IMR-90 (cell line): ENCODE results near the gene TBC1D16. TPM values are rescaled to one million over a fixed set of nuclear protein-coding genes. Genes with fewer than 3 reads are reported as not detected.

Experiments
- ATAC-seq: fragments of 200-7000 bp; cut with Tn5 transposase; 2 replicates; pipeline ENCODE4 v1.9.1; 2020; ENCODE audit warnings: low read depth, mild to moderate bottlenecking, moderate library complexity
- BruUV-seq: library from RNA; stranded (reverse); fragments of 400-500 nt; replicated peaks from 2 replicates; lab custom pipeline; 2021; lab: Mats Ljungman, UMichigan
- CTCF ChIA-PET: fragments of 300-600 bp; formaldehyde crosslinking; extraction: SDS; loops from one replicate; lab custom pipeline; 2021; ENCODE audit warnings: antibody characterized with exemption; lab: Yijun Ruan, JAX
- POLR2A ChIA-PET: fragments of 300-600 bp; sonication (Branson Sonifier 250); formaldehyde crosslinking; loops from one replicate; lab custom pipeline; 2022; ENCODE audit warnings: antibody characterized with exemption; ENCODE audit not compliant: unreplicated experiment; lab: Charles Lee
- DNase-seq: peaks from one replicate; pipeline ENCODE4 v3.0.0; 2013
- H2AFZ ChIP-seq: replicated peaks from 2 replicates; pipeline ENCODE3; 2013; ENCODE audit warnings: low read length, mild to moderate bottlenecking; ENCODE audit not compliant: poor library complexity
- H2AK5ac ChIP-seq: 2 replicates; pipeline ENCODE4 v1.6.1; 2013; ENCODE audit warnings: low read depth, low read length, inconsistent platforms
- H2AK9ac ChIP-seq: replicated peaks from 2 replicates; pipeline ENCODE3; 2013; ENCODE audit warnings: mild to moderate bottlenecking, low read depth, low read length, moderate library complexity; ENCODE audit not compliant: poor library complexity
- H2BK120ac ChIP-seq: 2 replicates; pipeline ENCODE4 v1.6.1; 2013; ENCODE audit warnings: low read depth, low read length, inconsistent platforms
- H2BK15ac ChIP-seq: 3 replicates; pipeline ENCODE4 v1.6.1; 2013; ENCODE audit warnings: low read depth, low read length, inconsistent platforms
- H2BK20ac ChIP-seq: 2 replicates; pipeline ENCODE4 v1.6.1; 2013; ENCODE audit warnings: low read depth, mild to moderate bottlenecking, inconsistent platforms, low read length, moderate library complexity
- H2BK5ac ChIP-seq: 2 replicates; pipeline ENCODE4 v1.6.1; 2013; ENCODE audit warnings: mild to moderate bottlenecking, low read depth, low read length, inconsistent platforms; ENCODE audit not compliant: poor library complexity, severe bottlenecking
- H3K14ac ChIP-seq: replicated peaks from 2 replicates; pipeline ENCODE4 v1.6.1; 2013; ENCODE audit warnings: low read depth, low read length, inconsistent platforms
- H3K18ac ChIP-seq: 2 replicates; pipeline ENCODE4 v1.6.1; 2013; ENCODE audit warnings: low read depth, low read length, control low read depth
- H3K23ac ChIP-seq: 2 replicates; pipeline ENCODE4 v1.6.1; 2013; ENCODE audit warnings: low read depth, low read length, inconsistent platforms
- H3K27ac ChIP-seq: 2 replicates; pipeline ENCODE4 v1.5.1; 2013; ENCODE audit warnings: mild to moderate bottlenecking, control low read depth, low read length; ENCODE audit not compliant: insufficient read depth
- H3K27me3 ChIP-seq: 2 replicates; pipeline ENCODE4 v1.6.1; 2013; ENCODE audit warnings: low read length; ENCODE audit not compliant: control insufficient read depth, insufficient read depth
- H3K36me3 ChIP-seq: 2 replicates; pipeline ENCODE4 v1.6.1; 2013; ENCODE audit warnings: low read length, mixed read lengths; ENCODE audit not compliant: control insufficient read depth, insufficient read depth
- H3K4ac ChIP-seq: 2 replicates; pipeline ENCODE4 v1.6.1; 2013; ENCODE audit warnings: low read depth, low read length, inconsistent platforms
- H3K4me1 ChIP-seq: 2 replicates; pipeline ENCODE4 v1.6.1; 2013; ENCODE audit warnings: low read length, mixed read lengths; ENCODE audit not compliant: control insufficient read depth, insufficient read depth
- H3K4me2 ChIP-seq: 2 replicates; pipeline ENCODE4 v1.6.1; 2013; ENCODE audit warnings: low read depth, mild to moderate bottlenecking, control low read depth, low read length, moderate library complexity
- H3K4me3 ChIP-seq: 2 replicates; pipeline ENCODE4 v1.5.1; 2013; ENCODE audit warnings: low read depth, mild to moderate bottlenecking, control low read depth, low read length, moderate library complexity; ENCODE audit not compliant: insufficient read depth
- H3K56ac ChIP-seq: 2 replicates; pipeline ENCODE4 v1.6.1; 2013; ENCODE audit warnings: low read length, inconsistent platforms; ENCODE audit not compliant: insufficient read depth; ENCODE audit errors: extremely low read depth
- H3K79me1 ChIP-seq, 2 experiments: 2 replicates each; pipeline ENCODE4 v1.6.1; 2013; ENCODE audit warnings: low read length in 2 of 2, inconsistent platforms in 1 of 2, low read depth in 1 of 2
- H3K9ac ChIP-seq: 2 replicates; pipeline ENCODE4 v1.6.1; 2013; ENCODE audit warnings: low read depth, low read length, control low read depth
- H3K9me1 ChIP-seq: 2 replicates; pipeline ENCODE4 v1.6.1; 2013; ENCODE audit warnings: low read length, inconsistent platforms; ENCODE audit not compliant: insufficient read depth
- H3K9me3 ChIP-seq: 2 replicates; pipeline ENCODE4 v1.6.1; 2013; ENCODE audit warnings: low read length; ENCODE audit not compliant: control insufficient read depth, insufficient read depth
- H4K20me1 ChIP-seq: 2 replicates; pipeline ENCODE4 v1.6.1; 2013; ENCODE audit warnings: low read length, inconsistent platforms; ENCODE audit not compliant: insufficient read depth
- H4K5ac ChIP-seq: 2 replicates; pipeline ENCODE4 v1.6.1; 2013; ENCODE audit warnings: mild to moderate bottlenecking, low read depth, low read length, control low read depth
- H4K8ac ChIP-seq, 2 experiments: 2 replicates each; pipeline ENCODE4 v1.6.1; 2013; ENCODE audit warnings: low read depth in 2 of 2, low read length in 2 of 2, control low read depth in 1 of 2, inconsistent platforms in 1 of 2
- H4K91ac ChIP-seq: 2 replicates; pipeline ENCODE4 v1.6.1; 2013; ENCODE audit warnings: low read depth, low read length, inconsistent platforms; ENCODE audit not compliant: insufficient read depth
- POLR2A ChIP-seq: IDR thresholded peaks from 2 replicates; pipeline ENCODE4 v1.6.1; 2012; ENCODE audit warnings: mild to moderate bottlenecking, low read depth, low read length
- WGBS, 2 experiments: methylation state at CpG; one replicate each; pipeline versions ENCODE4 v1.1.5 to v1.1.7; 2013; ENCODE audit warnings: missing lambda C conversion rate in 2 of 2; ENCODE audit not compliant: insufficient read length in 1 of 2; ENCODE audit errors: extremely low coverage in 2 of 2; 5-methylcytosine and 5-hydroxymethylcytosine counted together
- dilution Hi-C: fragments of 300-500 bp; cut with HindIII; formaldehyde crosslinking; loops from one replicate; pipeline ENCODE4 v1.14.3; 2018; ENCODE audit warnings: low sequenced_read_pairs; ENCODE audit not compliant: unreplicated experiment
- in situ Hi-C: fragments of 300-500 bp; cut with MboI; formaldehyde crosslinking; loops from 3 replicates; pipeline ENCODE4 v1.14.3; 2019; ENCODE audit warnings: low sequenced_read_pairs, inconsistent platforms, mixed read lengths
- intact Hi-C: fragments of 100-400 bp; cut with micrococcal nuclease; formaldehyde crosslinking; loops from 2 replicates; pipeline ENCODE4 v1.10.0; 2022
- polyA plus RNA-seq, 3 experiments: library from polyadenylated mRNA; depleted of rRNA; stranded (reverse); fragments of >200 nt; gene quantifications; 2 replicates each; pipeline ENCODE4 v1.2.3, GENCODE V29; 2012; ENCODE audit warnings: low replicate concordance in 1 of 3
- total RNA-seq: library from RNA; depleted of rRNA; stranded (reverse); fragments of >200 nt; gene quantifications from 2 replicates; pipeline ENCODE4 v1.2.3, GENCODE V29; 2012
- TF ChIP-seq, protein P1 (sequence below): fragments of 150-350 bp; IDR thresholded peaks from 2 replicates; pipeline ENCODE4 v1.6.1; 2016; ENCODE audit warnings: low read depth, mild to moderate bottlenecking, low read length, moderate library complexity, borderline replicate concordance

Gene TBC1D16
- total and polyA plus RNA-seq, 2 of the 4 experiments (the other 2 are of a cell fraction): 10.1 to 16.7 TPM

DNA sequence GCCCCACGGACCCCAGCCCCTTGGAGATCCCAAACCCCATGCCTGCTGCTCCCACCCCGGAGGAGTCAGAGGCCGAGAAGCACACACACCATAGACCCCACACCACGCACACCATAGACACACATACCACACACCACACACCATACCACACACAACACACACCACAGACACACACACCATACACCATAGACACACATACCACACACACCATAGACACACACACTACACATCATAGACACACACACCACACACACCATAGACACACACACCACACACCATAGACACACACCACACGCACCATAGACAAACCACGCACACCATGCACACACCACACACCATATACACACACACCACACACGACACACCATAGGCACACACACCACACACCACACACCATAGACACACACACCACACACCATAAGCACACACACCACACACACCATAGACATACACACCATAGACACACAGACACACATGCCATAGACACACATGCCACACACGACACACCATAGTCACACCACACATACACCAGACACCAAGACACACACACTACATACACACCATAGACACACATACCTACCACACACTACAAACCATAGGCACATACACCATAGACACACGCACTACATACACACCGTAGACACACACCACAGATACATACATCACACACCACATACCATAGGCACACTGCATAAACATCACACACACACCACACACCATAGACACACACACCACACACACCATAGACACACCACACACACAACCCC is 11.3 kb downstream of the TBC1D16 start:
- no TSS peak for BruUV-seq
- Histone ChIP-seq H3K4me1 (peaks cover 15% of the 10 kb centered on the region), H3K9me3 (no peaks in the 10 kb centered on the region), H3K23ac (peak overlapping the region; percentile 74), H3K27me3 (no peaks in the 10 kb centered on the region), H2BK15ac (no peak overlapping the region), H2AK9ac (peak overlapping the region; percentile 88), H3K9ac (no peak overlapping the region), H4K5ac (no peak overlapping the region), H4K8ac (peak overlapping the region in 1 of 2 experiments; percentile 1; a peak in 1 of 4 replicates), H2AK5ac (peak overlapping the region; percentile 93), H3K79me1 (peaks cover 41 to 64% of the 10 kb centered on the region in 2 experiments), H2BK120ac (no peak overlapping the region), H2AFZ (peak overlapping the region; percentile 58), H4K91ac (no peak overlapping the region; the same call in 1 of the 2 replicates), H3K14ac (peak overlapping the region; percentile 83), H4K20me1 (peaks cover 61% of the 10 kb centered on the region), H3K18ac (no peak overlapping the region), H2BK5ac (peak overlapping the region; percentile 88), H3K27ac (no peak overlapping the region), H2BK20ac (peak overlapping the region; percentile 55; the same call in 1 of the 2 replicates), H3K4me2 (no peak overlapping the region), H3K4me3 (no peak overlapping the region), H3K36me3 (no peaks in the 10 kb centered on the region), H3K9me1 (peaks cover 30% of the 10 kb centered on the region), H3K56ac (no peak overlapping the region), H3K4ac (peak overlapping the region; percentile 48)
- ChIA-PET CTCF (no interaction called here), POLR2A (no interaction called here)
- no peak for ATAC-seq
- 60% methylated on average over 8 of the region's 10 CpGs; no CpG with 5 or more reads in 1 of the 2 experiments for WGBS, 2 experiments
- dilution Hi-C loops: no loop called here
- DNase-seq: no peak
- TF ChIP-seq, protein P1, sequence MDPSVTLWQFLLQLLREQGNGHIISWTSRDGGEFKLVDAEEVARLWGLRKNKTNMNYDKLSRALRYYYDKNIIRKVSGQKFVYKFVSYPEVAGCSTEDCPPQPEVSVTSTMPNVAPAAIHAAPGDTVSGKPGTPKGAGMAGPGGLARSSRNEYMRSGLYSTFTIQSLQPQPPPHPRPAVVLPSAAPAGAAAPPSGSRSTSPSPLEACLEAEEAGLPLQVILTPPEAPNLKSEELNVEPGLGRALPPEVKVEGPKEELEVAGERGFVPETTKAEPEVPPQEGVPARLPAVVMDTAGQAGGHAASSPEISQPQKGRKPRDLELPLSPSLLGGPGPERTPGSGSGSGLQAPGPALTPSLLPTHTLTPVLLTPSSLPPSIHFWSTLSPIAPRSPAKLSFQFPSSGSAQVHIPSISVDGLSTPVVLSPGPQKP: no peak
- TF ChIP-seq POLR2A: no peak
- in situ Hi-C loops: no loop called here
- intact Hi-C loops: no loop called here
